ENCODE data around the gene SHB. TPM values are rescaled to one million over a fixed set of nuclear protein-coding genes. Genes with fewer than 3 reads are reported as not detected.

Gene SHB
- total RNA-seq, 1 experiment from 2014 or later = 12.2 TPM

- no peak for TF ChIP-seq ATF6 (CRISPR knock-in tag; IDR thresholded peaks at IDR 0.05)
Measured at GRCh38 chr9:38026021-38026809, 42.8 kb downstream of the SHB start (continued).

- CTCF ChIA-PET = interaction anchor here (0.8 to 3.9 kb wide), 19 partner anchors 8 to 252 kb away, joined by 3 to 29 read pairs (median 4); no protein-coding TSS in a partner anchor
- POLR2A ChIA-PET = interaction anchor here (2.2 kb wide), 1 partner anchor 8 kb away, joined by 6 read pairs; no protein-coding TSS in a partner anchor
- peak; percentile 41 for ATAC-seq
- peak overlapping the region; percentile 72 for H3K27ac Mint-ChIP-seq
- no peaks in the 10 kb centered on the region for H3K9me3 Mint-ChIP-seq
- TF ChIP-seq EMX1 (CRISPR knock-in tag; IDR thresholded peaks at IDR 0.05) = no peak
- TF ChIP-seq, protein P1, sequence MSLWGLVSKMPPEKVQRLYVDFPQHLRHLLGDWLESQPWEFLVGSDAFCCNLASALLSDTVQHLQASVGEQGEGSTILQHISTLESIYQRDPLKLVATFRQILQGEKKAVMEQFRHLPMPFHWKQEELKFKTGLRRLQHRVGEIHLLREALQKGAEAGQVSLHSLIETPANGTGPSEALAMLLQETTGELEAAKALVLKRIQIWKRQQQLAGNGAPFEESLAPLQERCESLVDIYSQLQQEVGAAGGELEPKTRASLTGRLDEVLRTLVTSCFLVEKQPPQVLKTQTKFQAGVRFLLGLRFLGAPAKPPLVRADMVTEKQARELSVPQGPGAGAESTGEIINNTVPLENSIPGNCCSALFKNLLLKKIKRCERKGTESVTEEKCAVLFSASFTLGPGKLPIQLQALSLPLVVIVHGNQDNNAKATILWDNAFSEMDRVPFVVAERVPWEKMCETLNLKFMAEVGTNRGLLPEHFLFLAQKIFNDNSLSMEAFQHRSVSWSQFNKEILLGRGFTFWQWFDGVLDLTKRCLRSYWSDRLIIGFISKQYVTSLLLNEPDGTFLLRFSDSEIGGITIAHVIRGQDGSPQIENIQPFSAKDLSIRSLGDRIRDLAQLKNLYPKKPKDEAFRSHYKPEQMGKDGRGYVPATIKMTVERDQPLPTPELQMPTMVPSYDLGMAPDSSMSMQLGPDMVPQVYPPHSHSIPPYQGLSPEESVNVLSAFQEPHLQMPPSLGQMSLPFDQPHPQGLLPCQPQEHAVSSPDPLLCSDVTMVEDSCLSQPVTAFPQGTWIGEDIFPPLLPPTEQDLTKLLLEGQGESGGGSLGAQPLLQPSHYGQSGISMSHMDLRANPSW (CRISPR knock-in tag; conservative IDR thresholded peaks at IDR 0.05; ENCODE audit: low read depth) = no peak
- no peak for TF ChIP-seq ZNF138 (CRISPR knock-in tag; conservative IDR thresholded peaks at IDR 0.05)
- no peak for TF ChIP-seq ZNF396 (CRISPR knock-in tag; IDR thresholded peaks at IDR 0.05; ENCODE audit: borderline replicate concordance)
- H3K36me3 Mint-ChIP-seq = no peaks in the 10 kb centered on the region
- H3K4me3 Mint-ChIP-seq = no peak overlapping the region
- peaks cover 71% of the 10 kb centered on the region for H3K4me1 Mint-ChIP-seq
- no peaks in the 10 kb centered on the region for H3K27me3 Mint-ChIP-seq (ENCODE audit: low read depth)
- no peak for DNase-seq (ENCODE audit: low spot score)
Measured at GRCh38 chr9:38025166-38025565, 43.9 kb downstream of the SHB start.

DNA sequence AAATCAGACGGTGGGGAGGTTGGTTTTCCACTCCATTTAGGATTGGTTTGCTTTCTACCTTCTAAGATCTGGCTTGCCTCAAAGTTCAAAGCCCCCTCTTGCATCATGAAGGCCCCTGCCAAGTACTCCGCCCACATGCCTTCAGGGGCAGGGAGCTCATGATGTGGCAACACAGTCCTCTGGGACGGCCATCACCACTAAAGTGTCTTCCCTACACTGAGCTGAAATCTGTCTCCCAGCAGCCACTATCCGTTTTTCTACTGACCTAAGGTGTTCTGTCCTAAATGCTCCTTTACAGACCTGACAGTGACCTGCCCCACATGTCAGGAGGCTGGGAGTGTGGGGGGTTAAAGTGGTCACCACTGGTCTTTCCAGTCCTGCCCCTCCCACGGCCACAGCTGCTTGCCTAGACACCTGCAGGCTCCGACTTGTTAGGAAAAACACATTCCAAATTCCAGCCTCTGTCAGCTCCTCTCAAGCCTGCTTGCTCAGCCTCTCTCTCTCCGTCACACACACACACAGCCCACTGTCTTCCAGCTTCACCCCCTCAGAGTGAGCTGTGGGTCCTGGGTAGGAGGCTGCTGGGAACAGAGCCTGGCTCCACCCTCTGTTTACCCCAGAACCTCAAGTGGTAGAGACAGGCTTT, 44.9 kb downstream of the SHB start:
- Mint-ChIP-seq H3K27me3 (ENCODE audit: low read depth) (no peaks in the 10 kb centered on the region), H3K4me1 (peaks cover 81% of the 10 kb centered on the region), H3K9me3 (no peaks in the 10 kb centered on the region), H3K36me3 (no peaks in the 10 kb centered on the region), H3K27ac (peak overlapping the region; percentile 32), H3K4me3 (no peak overlapping the region)
- CTCF ChIA-PET = interaction anchor here (0.6 to 3.9 kb wide), 12 partner anchors 12 to 253 kb away, joined by 3 to 18 read pairs (median 4); no protein-coding TSS in a partner anchor
- TF ChIP-seq GABPB1 (CRISPR knock-in tag; IDR thresholded peaks at IDR 0.05) = peak; percentile 98
- TF ChIP-seq, protein P2, sequence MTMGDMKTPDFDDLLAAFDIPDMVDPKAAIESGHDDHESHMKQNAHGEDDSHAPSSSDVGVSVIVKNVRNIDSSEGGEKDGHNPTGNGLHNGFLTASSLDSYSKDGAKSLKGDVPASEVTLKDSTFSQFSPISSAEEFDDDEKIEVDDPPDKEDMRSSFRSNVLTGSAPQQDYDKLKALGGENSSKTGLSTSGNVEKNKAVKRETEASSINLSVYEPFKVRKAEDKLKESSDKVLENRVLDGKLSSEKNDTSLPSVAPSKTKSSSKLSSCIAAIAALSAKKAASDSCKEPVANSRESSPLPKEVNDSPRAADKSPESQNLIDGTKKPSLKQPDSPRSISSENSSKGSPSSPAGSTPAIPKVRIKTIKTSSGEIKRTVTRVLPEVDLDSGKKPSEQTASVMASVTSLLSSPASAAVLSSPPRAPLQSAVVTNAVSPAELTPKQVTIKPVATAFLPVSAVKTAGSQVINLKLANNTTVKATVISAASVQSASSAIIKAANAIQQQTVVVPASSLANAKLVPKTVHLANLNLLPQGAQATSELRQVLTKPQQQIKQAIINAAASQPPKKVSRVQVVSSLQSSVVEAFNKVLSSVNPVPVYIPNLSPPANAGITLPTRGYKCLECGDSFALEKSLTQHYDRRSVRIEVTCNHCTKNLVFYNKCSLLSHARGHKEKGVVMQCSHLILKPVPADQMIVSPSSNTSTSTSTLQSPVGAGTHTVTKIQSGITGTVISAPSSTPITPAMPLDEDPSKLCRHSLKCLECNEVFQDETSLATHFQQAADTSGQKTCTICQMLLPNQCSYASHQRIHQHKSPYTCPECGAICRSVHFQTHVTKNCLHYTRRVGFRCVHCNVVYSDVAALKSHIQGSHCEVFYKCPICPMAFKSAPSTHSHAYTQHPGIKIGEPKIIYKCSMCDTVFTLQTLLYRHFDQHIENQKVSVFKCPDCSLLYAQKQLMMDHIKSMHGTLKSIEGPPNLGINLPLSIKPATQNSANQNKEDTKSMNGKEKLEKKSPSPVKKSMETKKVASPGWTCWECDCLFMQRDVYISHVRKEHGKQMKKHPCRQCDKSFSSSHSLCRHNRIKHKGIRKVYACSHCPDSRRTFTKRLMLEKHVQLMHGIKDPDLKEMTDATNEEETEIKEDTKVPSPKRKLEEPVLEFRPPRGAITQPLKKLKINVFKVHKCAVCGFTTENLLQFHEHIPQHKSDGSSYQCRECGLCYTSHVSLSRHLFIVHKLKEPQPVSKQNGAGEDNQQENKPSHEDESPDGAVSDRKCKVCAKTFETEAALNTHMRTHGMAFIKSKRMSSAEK (CRISPR knock-in tag; IDR thresholded peaks at IDR 0.05; ENCODE audit: borderline replicate concordance) = no peak
- DNase-seq (ENCODE audit: low spot score) (peak; percentile 42), ATAC-seq (peak; percentile 14)
- POLR2A ChIA-PET = interaction anchor here (0.6 kb wide), 1 partner anchor 46 kb away, joined by 3 read pairs; no protein-coding TSS in a partner anchor

GRCh38 chr9:38023661-38024035, 45.4 kb downstream of the SHB start:
- no peak for TF ChIP-seq NFATC4 (CRISPR knock-in tag; IDR thresholded peaks at IDR 0.05)
- Mint-ChIP-seq H3K36me3 (no peaks in the 10 kb centered on the region), H3K27me3 (ENCODE audit: low read depth) (no peaks in the 10 kb centered on the region), H3K27ac (peak overlapping the region; percentile 32; the same call in 1 of the 2 replicates), H3K4me3 (no peak overlapping the region), H3K4me1 (peaks cover 86% of the 10 kb centered on the region), H3K9me3 (no peaks in the 10 kb centered on the region)
- DNase-seq (ENCODE audit: low spot score) (no peak), ATAC-seq (no peak)
- ChIA-PET CTCF (interaction anchor here (0.6 to 3.9 kb wide), 10 partner anchors 12 to 497 kb away, joined by 3 to 18 read pairs (median 4); no protein-coding TSS in a partner anchor), POLR2A (interaction anchor here (0.6 kb wide), 1 partner anchor 46 kb away, joined by 3 read pairs; no protein-coding TSS in a partner anchor)

Measured in WTC11 (cell line).